HepG2 (cell line): Measurements from ENCODE around the gene GLDC. TPM values are rescaled to one million over a fixed set of nuclear protein-coding genes. Genes with fewer than 3 reads are reported as not detected.

Source experiments
- ATAC-seq: fragments of 200-7000 bp; cut with Tn5 transposase; 3 replicates; pipeline ENCODE4 v1.9.1; 2020; ENCODE audit warnings: mild to moderate bottlenecking, moderate library complexity
- BruUV-seq: library from RNA; stranded (reverse); fragments of 400-500 nt; replicated peaks from 2 replicates; lab custom pipeline; 2021; lab: Mats Ljungman, UMichigan
- CTCF ChIA-PET: fragments of 300-600 bp; formaldehyde crosslinking; extraction: SDS; loops from one replicate; lab custom pipeline; 2021; ENCODE audit warnings: low total read pairs, inconsistent platforms, low intra/inter-chr PET ratio; lab: Yijun Ruan, JAX
- POLR2A ChIA-PET: fragments of 350-600 bp; sonication (Branson Sonifier 250); formaldehyde crosslinking; loops from one replicate; lab custom pipeline; 2020; ENCODE audit warnings: antibody characterized with exemption, inconsistent platforms; lab: Yijun Ruan, JAX
- DNase-seq: peaks from one replicate; pipeline ENCODE4 v3.0.0-alpha.2; 2015; ENCODE audit warnings: low spot score
- FAIRE-seq: peaks from 3 replicates; lab custom pipeline; 2011; peaks lifted over from hg19 to GRCh38; lab: Jason Lieb, UNC
- H2AFZ ChIP-seq: one replicate; pipeline ENCODE4 v1.6.1; 2011; ENCODE audit warnings: low read length, inconsistent platforms
- H3K27ac ChIP-seq: fragments of 300-600 bp; 3 replicates; pipeline ENCODE4 v1.8.0; 2011; ENCODE audit warnings: mixed run types, mild to moderate bottlenecking, mixed read lengths, low read length, inconsistent platforms; ENCODE audit not compliant: insufficient read depth; ENCODE audit errors: extremely low read length
- H3K27me3 ChIP-seq, 2 experiments: fragments of 200-600 bp in 1 of 2; 2 replicates in 1 of 2; 3 replicates in 1 of 2; pipeline versions ENCODE4 v1.6.0 to v1.8.0; 2011; ENCODE audit warnings: low read length in 2 of 2, mild to moderate bottlenecking in 2 of 2, moderate library complexity in 2 of 2, inconsistent platforms in 1 of 2; ENCODE audit not compliant: insufficient read depth in 2 of 2, control insufficient read depth in 1 of 2
- H3K36me3 ChIP-seq, 2 experiments: fragments of 200-600 bp in 1 of 2; replicated peaks in 1 of 2; 2 replicates in 1 of 2; 3 replicates in 1 of 2; pipeline versions ENCODE4 v1.5.1 to v1.8.0; 2011; ENCODE audit warnings: low read length in 2 of 2, inconsistent platforms in 1 of 2; ENCODE audit not compliant: insufficient read depth in 2 of 2, control insufficient read depth in 1 of 2
- H3K4me1 ChIP-seq: 2 replicates; pipeline ENCODE4 v1.5.1; 2012; ENCODE audit warnings: low read length, inconsistent platforms; ENCODE audit not compliant: insufficient read depth
- H3K4me2 ChIP-seq: 2 replicates; pipeline ENCODE4 v1.6.0; 2011; ENCODE audit warnings: low read depth, low read length, inconsistent platforms
- H3K4me3 ChIP-seq, 3 experiments: fragments of 200-600 bp in 1 of 3; sonication (generic), shearing (Covaris generic) in 1 of 3; replicated peaks in 1 of 3; 2 replicates each; pipeline ENCODE4 v1.5.1; 2011 to 2016; ENCODE audit warnings: low read length in 3 of 3, inconsistent platforms in 2 of 3, low read depth in 2 of 3, mild to moderate bottlenecking in 2 of 3, control low read depth in 1 of 3, mixed read lengths in 1 of 3; ENCODE audit not compliant: insufficient read depth in 1 of 3
- H3K79me2 ChIP-seq: one replicate; pipeline ENCODE4 v1.6.1; 2011; ENCODE audit warnings: low read length, inconsistent platforms; ENCODE audit not compliant: insufficient read depth
- H3K9ac ChIP-seq: 2 replicates; pipeline ENCODE4 v1.6.0; 2011; ENCODE audit warnings: mild to moderate bottlenecking, low read depth, low read length, inconsistent platforms; ENCODE audit not compliant: insufficient read depth
- H3K9me3 ChIP-seq: 2 replicates; pipeline ENCODE4 v1.5.1; 2012; ENCODE audit warnings: mild to moderate bottlenecking, low read length
- H4K20me1 ChIP-seq: 2 replicates; pipeline ENCODE4 v1.6.0; 2011; ENCODE audit warnings: inconsistent platforms, mild to moderate bottlenecking, low read length, moderate library complexity; ENCODE audit not compliant: insufficient read depth
- MED1 ChIP-seq: sonication (generic); formaldehyde crosslinking; IDR thresholded peaks from 2 replicates; pipeline ENCODE4 v1.4.0; 2020; ENCODE audit warnings: missing genetic modification reagents
- RXRB ChIP-seq: IDR thresholded peaks from 2 replicates; pipeline ENCODE4 v1.6.1; 2016; ENCODE audit warnings: borderline replicate concordance, missing genetic modification reagents, missing compliant biosample characterization
- TBX3 ChIP-seq: fragments of 450-650 bp; IDR thresholded peaks from 2 replicates; pipeline ENCODE4 v1.6.1; 2017; ENCODE audit warnings: antibody characterized with exemption, mild to moderate bottlenecking, inconsistent platforms, borderline replicate concordance
- TCF7L2 ChIP-seq: IDR thresholded peaks from 2 replicates; pipeline ENCODE4 v1.6.1; 2011; ENCODE audit warnings: mild to moderate bottlenecking, low read depth, low read length, moderate library complexity
- TIGD3 ChIP-seq: sonication (generic); formaldehyde crosslinking; IDR thresholded peaks from 2 replicates; pipeline ENCODE4 v1.5.1; 2020; ENCODE audit warnings: mild to moderate bottlenecking, missing genetic modification reagents, borderline replicate concordance
- TSC22D2 ChIP-seq: sonication (generic); formaldehyde crosslinking; IDR thresholded peaks from 2 replicates; pipeline ENCODE4 v1.5.1; 2020; ENCODE audit warnings: missing genetic modification reagents, mild to moderate bottlenecking, borderline replicate concordance
- ZSCAN20 ChIP-seq: sonication (generic); formaldehyde crosslinking; IDR thresholded peaks from 2 replicates; pipeline ENCODE4 v1.4.0; 2020; ENCODE audit warnings: missing genetic modification reagents, mild to moderate bottlenecking, borderline replicate concordance
- ZSCAN30 ChIP-seq: sonication (generic); formaldehyde crosslinking; IDR thresholded peaks from 2 replicates; pipeline ENCODE4 v1.5.0; 2020; ENCODE audit warnings: mild to moderate bottlenecking, missing genetic modification reagents
- WGBS: methylation state at CpG from one replicate; pipeline ENCODE4 v1.1.6; 2017; ENCODE audit warnings: low lambda C conversion rate; 5-methylcytosine and 5-hydroxymethylcytosine counted together
- in situ Hi-C: cut with HindIII; loops from 2 replicates; pipeline ENCODE4 v1.10.0; 2017; ENCODE audit warnings: low pct_unique_long_range_greater_than_20kb; ENCODE audit not compliant: extremely low pct_ligation_motif_present
- intact Hi-C: fragments of 100-400 bp; cut with micrococcal nuclease; formaldehyde crosslinking; loops from one replicate; pipeline ENCODE4 v1.10.0; 2022; ENCODE audit not compliant: unreplicated experiment
- polyA plus RNA-seq, 8 experiments: library from polyadenylated mRNA; depleted of rRNA in 3 of 8; stranded (reverse) in 7 of 8; unstranded in 1 of 8; fragments of >200 nt; fragmentation: Illumina TruSeq in 4 of 8; extraction: Trizol in 4 of 8; gene quantifications; 2 replicates each; pipeline versions ENCODE4 v1.2.1 to v1.2.3, GENCODE V29; 2011 to 2016; ENCODE audit warnings: low read depth in 4 of 8, missing spikeins in 1 of 8, mixed read lengths in 1 of 8; ENCODE audit not compliant: insufficient read depth in 1 of 8
- total RNA-seq, 5 experiments: library from RNA; depleted of rRNA; stranded (reverse); fragments of >200 nt; fragmentation: Illumina TruSeq; extraction: Trizol; gene quantifications; 2 replicates each; pipeline ENCODE4 v1.2.3, GENCODE V29; 2016; ENCODE audit warnings: low read depth in 1 of 5

The GLDC gene
- total and polyA plus RNA-seq, 2 of the 13 experiments (the other 11 are each of a cell fraction or from before 2014, with no cell fraction given), result 59.3 to 115 TPM

GRCh38 chr9:6605202-6605601, 40.3 kb downstream of the GLDC start (continued):
- TF ChIP-seq TCF7L2 (no peak), MED1 (CRISPR knock-in tag) (no peak), ZSCAN20 (no peak)

GRCh38 chr9:6600426-6600825, 45.1 kb downstream of the GLDC start:
- DNase-seq, result no peak
- H3K36me3 ChIP-seq, result peaks cover 23 to 66% of the 10 kb centered on the region in 2 experiments
- TF ChIP-seq TBX3, result no peak
- no peak for TF ChIP-seq TSC22D2
- TF ChIP-seq RXRB (CRISPR knock-in tag), result no peak
- TF ChIP-seq TIGD3 (CRISPR knock-in tag), result no peak
- no peak for TF ChIP-seq ZSCAN30
- TF ChIP-seq, all 625 proteins: peak for 0
- H3K9me3 ChIP-seq, result no peaks in the 10 kb centered on the region
- FAIRE-seq, result no peak
- no peak overlapping the region for H2AFZ ChIP-seq
- no peak overlapping the region for H3K4me3 ChIP-seq
- peaks cover 7% of the 10 kb centered on the region; the same call in 1 of the 2 replicates for H3K4me1 ChIP-seq
- ChIA-PET CTCF (no interaction called here), POLR2A (no interaction called here)
- no peak for ATAC-seq
- no peaks in the 10 kb centered on the region for H3K27me3 ChIP-seq
- H3K9ac ChIP-seq, result no peak overlapping the region
- no peaks in the 10 kb centered on the region for H4K20me1 ChIP-seq
- intact Hi-C loops (no loop called here), in situ Hi-C loops (no loop called here)
- WGBS, result 97% methylated on average over 4 of the region's 4 CpGs
- H3K79me2 ChIP-seq, result no peaks in the 10 kb centered on the region
- no TSS peak for BruUV-seq
- no peak overlapping the region for H3K27ac ChIP-seq
- no peak overlapping the region for H3K4me2 ChIP-seq
